GM18861 (cell line): ENCODE data around the gene KCNQ2.

Experiments used
- ATAC-seq: cut with Tn5 transposase; IDR thresholded peaks from one replicate; pipeline ENCODE4 v1.9.1; 2021; ENCODE audit not compliant: unreplicated experiment

Gene KCNQ2

DNA sequence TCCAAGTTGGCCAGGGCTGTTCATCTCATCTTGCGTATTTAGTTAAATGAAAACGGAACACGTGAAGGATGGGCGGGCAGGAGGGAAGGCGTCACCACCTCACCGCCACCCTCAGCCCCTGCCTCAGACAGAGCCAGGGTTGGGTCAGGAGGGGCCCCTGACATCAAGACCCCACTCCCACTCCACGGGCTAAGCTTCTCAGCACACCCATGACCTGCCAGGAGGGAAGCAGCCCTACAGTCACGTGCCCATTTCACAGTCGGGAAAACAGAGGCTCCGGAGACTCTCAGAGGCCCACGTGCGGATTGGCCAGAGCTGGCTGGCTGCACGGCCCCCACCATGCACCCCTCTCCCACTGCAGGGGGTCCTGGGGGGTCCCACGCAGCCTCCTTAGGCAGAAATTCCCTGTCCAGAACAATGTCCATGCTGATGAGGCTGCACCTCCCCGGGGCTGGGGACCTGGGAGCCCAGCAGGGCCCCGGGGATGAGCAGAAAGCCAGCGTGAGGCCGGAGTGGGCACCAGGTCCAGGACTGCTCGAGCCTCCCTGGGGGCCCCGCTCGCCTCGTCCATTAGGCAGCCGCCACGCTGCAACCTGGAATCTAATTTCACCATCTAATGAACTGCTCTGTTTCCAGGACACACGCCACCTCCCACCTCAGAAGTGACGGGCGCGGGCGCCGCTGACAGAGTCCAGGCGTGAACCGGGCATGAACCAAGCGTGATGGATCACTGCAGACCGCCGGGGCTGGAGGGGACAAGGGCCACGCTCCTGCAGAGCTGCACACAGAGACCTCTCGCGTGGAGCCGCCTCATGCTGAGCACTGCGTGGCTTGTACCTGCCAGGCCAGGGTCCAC lies 15.8 kb downstream of the KCNQ2 start:
- no peak for ATAC-seq

DNA sequence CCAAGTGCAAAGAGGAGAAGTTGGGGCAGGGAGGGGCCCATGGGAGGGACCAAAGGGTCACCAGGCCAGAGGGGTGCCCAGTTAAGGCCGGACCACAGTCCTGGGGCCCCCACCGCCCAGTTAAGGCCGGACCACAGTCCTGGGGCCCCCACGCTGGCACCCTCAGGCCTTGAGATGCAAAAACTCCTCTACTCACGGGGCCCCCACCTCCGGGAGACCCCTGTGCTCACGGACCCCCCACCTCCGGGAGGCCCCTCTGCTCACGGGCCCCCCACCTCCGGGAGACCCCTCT lies 16.9 kb downstream of the KCNQ2 start:
- ATAC-seq: no peak

DNA sequence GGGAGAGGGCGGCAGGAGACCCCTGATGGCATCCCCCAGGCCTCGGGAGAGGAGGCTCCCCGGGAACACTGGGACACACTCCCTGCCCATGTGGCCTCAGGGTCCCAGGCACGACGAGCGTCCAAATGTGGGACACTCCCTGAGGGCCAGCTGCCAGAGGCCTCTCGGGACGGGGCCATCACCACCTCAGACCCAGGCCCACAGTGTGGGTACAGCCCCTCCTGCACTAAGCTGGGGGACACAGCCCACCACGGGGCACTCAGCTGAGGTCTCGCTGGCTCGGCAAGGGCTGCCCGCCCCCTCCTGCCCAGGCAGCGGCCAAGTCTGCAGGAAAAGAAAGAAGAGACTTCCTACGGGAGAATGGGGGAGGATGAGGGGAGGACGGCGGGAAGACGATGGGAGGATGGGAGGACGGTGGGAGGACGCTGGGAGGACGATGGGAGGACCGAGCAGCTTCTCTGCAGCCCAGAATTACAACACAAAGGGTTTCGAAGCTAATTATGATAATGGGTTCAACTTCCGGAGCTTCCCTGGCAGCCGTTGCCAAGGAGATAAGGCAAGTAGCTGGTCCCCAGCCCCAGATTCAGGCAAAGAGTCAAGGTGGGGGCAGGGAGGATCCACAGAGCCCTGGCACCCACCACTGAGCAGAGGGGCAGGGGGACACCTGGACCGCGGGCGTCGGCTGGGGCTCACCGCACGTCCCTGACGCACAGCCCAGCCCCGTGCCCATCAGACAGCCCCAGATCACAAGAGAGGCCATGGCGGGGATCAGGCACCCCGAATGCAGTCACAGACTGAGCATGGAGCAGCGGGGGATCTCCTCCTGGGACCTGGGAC lies 17.5 kb downstream of the KCNQ2 start:
- no peak for ATAC-seq

DNA sequence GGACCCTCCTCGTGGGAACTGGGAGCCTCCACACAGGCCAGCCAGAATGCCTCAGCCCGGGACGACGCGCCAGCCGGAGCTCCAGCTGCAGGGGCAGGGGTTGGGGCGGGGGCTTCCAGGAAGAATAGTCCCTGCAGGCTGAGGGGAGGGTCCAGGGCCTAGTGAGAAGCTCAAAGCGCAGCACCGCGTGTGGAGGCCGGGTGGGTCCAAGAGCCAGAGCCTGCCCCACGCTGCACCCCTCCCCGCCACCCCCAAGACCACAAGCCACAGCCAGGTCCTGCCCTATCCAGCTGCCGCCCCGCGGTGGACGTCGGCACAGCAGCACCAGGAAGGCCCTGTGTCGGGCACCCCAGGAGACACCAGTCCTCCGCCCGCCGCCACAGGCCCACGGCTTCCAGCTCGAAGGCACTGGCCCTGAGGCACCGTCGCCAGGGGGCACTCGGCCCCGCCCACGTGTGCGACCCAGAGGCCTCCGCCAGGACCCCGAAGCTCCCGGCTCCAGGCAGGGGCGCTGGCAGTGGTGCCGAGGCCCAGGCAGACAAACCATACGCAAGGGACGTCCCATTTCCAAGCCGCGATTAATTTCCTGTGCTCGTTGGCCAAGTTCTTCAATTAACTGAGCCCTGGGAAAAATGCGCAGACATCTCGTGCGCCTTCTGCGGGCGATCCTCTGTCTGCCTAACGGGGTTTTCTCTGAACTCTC lies 19.5 kb downstream of the KCNQ2 start:
- no peak for ATAC-seq

DNA sequence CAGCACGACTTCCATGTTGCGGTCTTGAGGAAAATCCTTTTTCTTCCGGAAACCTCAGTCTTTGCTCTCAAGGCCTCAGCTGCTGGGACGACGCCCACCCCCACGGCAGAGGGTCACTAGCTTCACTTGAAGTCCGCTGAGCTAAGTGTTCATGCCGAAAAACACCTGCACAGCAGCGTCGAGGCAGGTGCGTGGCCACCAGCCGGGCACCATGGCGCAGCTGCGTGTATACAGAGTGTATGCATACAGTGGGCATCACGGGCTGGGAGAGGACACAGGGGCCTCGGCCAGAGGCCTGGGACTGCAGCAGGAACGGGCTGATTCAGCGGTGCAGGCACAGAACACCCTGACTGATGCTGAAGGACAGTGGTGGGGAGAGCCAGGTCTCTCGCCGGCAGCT lies 20.1 kb downstream of the KCNQ2 start:
- no peak for ATAC-seq

DNA sequence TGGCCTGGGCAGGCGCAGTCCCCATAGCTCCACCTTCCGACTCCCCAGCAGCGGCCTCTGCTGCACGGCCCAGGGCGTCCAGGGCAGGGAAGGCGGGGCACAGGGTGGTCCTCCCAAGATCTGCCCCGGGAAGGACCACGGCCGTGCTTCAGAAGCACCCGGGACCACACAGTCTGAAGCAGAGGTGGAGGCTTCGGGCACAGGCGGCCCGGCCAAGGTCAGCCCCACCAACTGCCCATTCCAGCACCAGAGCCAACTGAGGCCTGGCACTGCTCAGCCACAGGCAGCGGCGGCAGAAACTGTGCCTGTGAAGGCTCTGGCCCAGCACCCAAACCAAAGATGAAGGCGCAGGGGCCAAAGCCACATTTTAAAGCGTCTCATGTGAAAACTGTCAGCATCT lies 20.6 kb downstream of the KCNQ2 start:
- no peak for ATAC-seq

DNA sequence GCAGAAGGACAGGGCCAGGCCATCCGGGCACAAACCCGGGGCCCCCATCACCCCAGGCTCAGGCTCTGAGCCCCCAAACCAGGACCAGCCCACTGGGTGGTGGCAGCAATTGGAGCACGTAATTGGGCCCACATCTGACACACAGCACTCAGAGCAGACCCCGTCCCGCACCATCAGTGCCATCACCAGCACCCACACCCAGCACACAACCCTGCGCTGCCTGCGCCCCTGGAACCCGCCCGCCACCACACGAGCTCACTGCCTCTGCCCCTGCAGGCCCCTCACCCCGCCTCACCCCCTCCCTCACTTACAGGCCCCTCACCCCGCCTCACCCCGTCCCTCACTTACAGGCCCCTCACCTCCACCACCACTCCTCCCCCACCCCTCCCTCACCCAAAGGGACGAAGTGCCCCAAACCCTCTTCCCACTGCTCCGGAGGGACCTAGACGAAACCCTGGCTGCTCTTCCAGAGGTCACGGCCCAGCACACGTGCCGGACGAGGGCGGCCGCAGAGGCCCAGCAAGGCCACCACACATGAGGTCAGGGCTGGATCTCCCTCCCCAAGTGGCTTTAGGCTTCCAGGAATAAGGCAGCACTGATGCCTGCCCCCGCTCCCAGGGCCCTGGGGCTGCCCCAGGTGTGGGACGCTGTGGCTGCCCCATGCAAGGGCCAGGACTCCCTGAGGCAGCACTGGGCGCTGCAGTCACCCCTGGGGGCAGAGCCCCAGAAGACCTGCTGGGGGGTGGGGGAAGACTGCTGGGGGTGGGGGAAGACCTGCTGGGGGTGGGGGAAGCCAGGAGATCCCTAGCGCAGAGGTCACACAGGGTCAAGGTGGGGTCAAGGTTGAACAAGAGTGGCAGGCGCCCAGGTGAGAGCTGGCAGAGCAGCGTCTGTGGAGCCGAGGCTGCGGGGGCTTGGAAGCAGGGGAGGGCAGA lies 22.4 kb downstream of the KCNQ2 start:
- no peak for ATAC-seq

DNA sequence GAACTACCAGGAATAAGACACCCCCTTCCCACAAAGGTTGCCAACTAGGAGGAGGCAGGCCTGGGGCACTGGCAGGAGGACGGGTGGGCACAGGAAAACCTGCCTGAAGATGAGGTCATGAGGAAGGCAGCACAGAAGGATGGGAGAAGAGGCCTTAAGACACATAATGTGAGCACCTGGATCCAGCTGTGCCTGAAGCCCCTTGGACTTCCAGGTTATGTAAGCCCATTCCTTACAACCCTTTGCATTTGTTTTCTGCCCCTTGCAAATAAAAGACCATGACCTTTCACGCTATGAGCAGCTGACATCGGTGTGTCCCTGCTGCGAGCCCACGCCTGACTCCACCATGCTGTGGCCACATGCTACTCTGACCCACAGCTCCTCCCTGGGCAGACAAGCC lies 23.4 kb downstream of the KCNQ2 start:
- ATAC-seq: no peak

DNA sequence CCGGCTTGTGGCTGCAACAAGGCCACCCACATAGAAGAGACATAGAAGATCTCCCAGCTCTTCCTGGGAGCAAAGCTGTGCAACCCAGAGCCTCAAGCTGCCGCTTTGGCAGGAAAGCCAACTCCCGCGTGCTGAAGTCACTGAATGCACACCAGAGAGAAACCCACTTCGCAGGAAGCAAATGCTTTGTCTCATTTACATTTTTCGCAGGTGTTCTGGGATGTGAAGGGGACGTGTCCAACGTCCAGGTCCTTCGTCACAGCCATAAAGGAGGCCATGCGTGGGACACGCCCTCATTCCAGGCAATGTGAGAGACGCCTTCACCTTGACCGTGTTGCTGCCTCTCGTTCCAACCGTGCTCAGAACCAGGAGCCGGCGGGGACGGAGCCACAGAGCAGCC lies 24.4 kb downstream of the KCNQ2 start:
- no peak for ATAC-seq

DNA sequence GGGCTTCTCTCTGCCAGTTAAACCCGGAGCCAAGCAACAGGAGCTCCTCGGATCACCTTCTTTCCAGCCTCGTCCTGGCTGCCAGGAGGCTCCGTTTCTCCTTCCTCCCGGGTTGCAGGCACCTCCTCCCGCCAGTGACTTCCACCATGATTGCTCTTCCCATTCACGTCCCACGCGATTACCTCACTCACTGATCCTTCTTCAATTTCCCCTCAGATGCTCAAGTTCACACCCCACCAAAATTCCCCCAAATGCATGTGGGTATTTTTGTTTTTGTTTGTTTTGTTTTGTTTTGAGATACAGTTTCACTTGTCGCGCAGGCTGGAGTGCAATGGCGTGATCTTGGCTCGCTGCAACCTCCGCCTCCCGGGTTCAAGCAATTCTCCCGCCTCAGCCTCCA lies 25.1 kb downstream of the KCNQ2 start:
- ATAC-seq: no peak

DNA sequence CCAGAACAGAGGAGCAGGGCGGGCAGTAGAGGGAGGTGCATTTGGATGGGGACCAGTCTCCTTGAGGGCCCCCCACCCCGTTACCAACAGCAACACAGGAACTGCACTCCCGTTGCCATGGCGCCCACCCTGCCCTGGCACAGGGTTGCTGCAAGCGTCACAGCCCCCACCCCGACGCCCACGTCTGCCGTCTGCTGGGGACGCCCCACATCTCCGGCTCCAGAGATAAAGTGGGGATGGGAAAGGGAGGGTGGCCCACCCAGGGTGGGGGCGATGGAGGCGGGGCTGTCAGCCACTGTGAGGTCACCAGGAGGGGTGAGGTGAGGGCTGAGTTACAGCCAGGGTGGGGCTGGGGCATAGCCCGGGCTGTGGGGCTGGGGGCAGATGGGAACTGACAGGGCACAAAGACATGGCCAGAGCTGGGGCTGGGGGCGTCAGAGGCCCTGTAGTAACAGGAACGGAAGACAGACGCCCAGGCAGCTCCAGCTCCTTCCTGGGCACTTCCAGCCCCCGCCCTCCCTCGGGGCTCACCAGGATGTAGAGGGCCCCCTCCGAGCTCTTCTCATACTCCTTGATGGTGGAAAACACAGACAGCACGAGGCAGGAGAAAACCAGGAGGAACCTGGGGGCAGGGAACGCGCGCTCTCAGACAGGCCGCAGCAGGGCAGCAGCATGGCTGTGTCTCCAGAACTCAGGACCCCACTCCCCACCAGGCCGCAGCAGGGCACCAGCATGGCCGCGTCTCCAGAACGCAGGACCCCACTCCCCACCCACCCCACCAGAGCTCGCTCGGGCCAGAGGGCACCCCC lies 26.0 kb downstream of the KCNQ2 start:
- ATAC-seq: no peak

DNA sequence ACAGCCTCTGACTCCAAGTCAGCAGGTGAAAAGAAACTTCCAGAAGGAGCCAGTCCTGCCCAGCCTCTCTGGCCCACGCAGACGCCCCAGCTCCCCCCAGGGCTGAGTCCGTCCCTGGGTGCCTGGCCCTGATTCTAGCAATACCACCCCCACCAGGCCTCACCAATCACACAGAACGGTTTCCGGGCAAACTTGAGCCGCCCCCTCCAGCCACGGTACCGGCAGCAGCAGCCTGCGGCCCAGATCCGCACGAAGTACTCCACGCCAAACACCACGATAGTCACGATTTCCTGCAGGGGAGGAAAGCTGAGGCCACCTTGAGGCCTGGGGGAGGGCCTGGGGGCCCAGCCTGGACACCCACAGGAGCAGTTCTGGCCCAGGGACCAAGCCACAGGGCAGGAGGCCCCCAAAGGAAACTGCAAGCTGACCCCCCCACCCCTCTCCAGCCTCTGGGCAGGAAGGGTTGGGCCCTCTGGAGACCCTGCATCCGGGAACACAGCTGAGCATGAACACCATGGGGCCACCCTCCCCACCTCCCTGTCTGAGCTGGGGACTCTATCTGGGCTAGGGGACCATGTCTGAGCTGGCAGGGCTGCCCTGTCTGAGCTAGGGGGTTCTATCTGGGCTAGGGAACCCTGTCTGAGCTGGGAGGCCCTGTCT lies 27.2 kb downstream of the KCNQ2 start:
- ATAC-seq: no peak

DNA sequence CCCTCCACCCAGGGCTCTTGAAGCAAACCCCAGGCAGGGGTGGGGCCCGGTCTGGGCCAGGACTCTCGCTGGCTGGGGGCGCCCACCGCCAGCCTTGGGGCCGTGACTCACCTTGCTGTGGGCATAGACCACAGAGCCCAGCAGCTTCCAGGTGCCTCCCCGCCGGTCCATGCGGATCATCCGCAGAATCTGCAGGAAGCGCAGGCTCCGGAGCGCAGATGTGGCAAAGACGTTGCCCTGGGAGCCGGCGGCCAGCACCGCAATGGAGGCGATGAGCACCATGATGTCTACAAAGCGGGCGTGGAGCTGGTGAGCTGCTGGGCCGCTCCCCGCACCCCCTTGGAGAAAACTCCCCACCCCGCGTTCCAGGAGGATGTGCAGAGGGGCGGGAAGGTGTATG lies 27.9 kb downstream of the KCNQ2 start:
- no peak for ATAC-seq

DNA sequence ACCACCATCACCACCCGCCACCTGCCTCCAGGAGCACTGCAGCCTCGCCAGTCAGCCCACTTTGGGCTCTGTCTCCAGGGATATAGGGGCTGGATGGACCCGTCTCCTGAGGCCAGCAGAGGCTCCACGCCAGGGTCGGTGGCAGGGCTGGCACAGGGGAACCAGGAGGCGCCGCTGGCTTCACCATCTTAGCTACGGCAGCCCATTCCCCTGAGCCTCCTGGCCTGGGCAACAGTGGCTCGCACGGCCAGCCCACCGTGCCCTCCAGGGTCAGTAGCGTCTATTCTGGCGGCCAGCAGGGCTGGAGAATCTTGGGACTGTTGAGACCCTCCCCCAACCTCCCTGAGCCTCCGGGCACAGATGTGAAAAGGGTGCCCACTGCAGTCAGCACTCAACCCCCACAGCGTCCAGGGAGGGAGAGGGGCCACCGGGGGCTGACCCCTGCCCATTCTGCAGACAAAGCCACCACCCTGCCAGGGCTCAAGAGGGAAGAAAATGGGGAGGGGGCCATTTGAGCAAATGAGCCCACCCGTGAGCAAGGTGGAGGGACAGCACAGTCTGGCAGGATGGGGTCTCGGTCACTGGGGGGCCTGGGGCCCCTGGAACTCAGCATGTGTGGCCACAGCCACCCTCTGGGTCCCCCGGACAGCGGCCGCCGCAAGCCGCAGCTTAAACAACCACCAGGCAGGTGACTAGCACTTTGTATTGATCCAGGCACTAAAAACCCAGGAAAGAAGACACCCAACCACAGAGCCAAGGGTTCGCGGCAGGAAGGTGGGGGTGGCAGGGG lies 28.7 kb downstream of the KCNQ2 start:
- ATAC-seq: no peak

DNA sequence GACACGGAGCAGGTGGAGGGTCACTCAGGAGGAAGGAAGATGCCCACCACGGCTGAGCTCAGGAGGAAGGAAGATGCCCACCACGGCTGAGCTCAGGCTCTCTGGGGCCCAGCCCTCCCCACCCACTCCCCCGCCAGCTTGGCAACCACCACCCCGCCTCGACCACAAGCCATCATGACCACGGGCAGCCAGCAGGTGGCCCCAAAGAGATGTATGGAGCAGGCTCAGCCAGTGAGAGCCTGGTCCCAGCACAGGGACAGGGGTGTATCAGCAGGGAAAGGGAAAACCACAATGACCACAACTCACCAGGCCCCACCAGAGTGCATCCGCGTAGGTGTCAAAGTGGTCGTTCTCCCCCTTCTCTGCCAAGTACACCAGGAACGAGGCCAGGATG lies 30.4 kb downstream of the KCNQ2 start:
- ATAC-seq: no peak

DNA sequence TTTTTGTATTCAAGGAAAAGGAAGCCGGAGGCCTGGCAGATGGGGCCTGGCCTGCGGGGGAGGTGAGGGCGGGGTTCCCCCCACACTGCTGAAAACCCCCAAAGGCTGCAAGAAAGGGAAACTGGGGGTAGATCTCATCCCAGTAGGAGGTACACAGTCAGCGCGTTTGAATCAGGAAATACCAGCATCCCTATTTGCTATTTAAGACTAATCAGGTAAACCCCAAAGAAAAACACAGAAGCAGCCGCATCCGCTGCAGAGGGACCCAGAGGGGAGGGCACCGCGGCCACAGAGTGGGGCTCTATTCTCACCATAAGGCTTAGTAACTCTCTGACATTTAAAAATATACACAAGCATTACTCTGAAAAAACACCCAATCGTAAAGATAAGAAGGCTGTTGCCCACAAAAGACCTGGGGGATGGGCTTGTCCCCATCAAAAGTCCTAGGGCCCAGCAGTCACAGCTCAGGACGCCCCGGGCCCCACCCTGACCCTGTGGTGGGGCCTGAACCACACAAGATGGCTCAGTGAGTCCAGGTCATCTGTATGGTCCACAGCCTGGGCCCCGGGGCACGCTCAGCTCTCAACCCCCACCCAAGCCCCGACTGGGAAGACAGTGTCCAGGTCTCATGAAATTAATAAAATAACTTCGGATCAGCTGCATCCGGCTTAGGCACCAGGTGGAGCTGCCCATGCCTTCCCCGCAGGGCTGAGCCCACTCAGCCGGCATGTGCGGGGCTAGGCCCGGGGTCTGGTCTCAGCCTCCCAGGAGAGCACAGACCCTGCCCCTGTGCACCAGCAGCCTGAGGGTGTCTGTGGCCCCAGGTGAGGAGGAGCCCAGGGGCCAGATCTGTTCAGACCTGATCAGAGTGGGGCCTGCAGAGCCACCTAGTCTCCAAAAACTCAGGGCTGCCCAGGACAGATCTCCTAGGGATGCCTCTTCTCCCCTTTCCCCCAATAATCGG lies 31.0 kb downstream of the KCNQ2 start:
- no peak for ATAC-seq

DNA sequence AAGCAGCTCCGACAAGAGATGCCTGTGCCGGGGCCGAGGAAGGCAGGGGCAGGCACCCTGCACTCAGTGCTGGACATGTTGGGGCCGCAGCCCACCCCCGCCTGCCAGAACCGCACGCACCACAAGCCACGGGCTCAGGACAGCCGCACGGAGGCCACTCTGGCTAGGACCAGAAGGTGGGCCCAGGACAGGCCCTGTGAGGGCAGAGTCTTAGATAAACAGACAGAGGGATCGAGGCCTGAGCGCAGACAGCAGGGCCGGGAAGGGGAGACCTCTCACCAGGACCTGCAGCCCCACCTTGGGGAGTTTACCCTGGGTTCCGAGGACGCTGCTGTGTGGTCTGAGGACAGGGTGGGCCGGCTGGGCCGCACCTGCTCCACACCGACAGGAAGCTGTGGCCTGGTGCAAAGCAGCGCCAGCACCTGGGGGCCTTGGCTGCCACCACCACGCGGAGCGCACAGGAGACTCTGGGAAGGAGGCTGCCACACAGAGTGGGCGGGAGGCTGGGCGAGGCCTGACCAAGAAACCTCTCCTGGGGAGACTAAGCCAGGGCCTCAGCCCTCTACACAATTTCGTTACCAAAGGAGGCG lies 32.0 kb downstream of the KCNQ2 start:
- no peak for ATAC-seq
